Measurements from ENCODE around the gene UBE2E1. TPM values are rescaled to one million over a fixed set of nuclear protein-coding genes. Genes with fewer than 3 reads are reported as not detected.

Gene UBE2E1
- total RNA-seq, 6 experiments from 2014 or later: 75.6 to 93.8 (median 84.2) TPM

DNA sequence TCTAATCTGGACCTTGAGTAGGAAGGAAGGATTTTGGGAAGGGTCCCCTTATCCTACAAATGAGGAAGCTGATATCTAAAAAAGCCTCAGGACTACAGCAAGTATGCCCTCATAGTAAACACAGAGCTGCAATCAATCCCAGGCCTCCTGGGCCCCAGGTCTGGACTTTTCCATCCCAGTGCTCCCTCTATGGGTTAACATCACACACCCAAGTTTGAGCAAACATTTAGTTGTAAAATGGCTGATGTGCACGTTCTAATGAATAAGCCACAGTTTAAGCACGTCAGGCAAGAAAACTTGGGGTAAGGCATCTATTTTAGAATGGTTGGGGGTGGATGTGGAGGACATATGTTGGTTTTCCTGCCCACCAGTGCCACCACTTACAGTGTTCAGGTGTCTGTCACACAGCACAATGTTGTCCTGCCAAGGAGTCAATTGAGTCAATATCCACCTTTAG is 44.3 kb upstream of the UBE2E1 start:
- Mint-ChIP-seq H3K27ac (no peak overlapping the region), H3K4me3 (no peak overlapping the region), H3K36me3 (ENCODE audit: low read depth) (no peaks in the 10 kb centered on the region), H3K27me3 (ENCODE audit: insufficient read depth) (peaks cover 2% of the 10 kb centered on the region), H3K9me3 (no peaks in the 10 kb centered on the region), H3K4me1 (ENCODE audit: low read depth) (peaks cover 17% of the 10 kb centered on the region)
- DNase-seq: peak; percentile 44
- TF ChIP-seq, protein P1, sequence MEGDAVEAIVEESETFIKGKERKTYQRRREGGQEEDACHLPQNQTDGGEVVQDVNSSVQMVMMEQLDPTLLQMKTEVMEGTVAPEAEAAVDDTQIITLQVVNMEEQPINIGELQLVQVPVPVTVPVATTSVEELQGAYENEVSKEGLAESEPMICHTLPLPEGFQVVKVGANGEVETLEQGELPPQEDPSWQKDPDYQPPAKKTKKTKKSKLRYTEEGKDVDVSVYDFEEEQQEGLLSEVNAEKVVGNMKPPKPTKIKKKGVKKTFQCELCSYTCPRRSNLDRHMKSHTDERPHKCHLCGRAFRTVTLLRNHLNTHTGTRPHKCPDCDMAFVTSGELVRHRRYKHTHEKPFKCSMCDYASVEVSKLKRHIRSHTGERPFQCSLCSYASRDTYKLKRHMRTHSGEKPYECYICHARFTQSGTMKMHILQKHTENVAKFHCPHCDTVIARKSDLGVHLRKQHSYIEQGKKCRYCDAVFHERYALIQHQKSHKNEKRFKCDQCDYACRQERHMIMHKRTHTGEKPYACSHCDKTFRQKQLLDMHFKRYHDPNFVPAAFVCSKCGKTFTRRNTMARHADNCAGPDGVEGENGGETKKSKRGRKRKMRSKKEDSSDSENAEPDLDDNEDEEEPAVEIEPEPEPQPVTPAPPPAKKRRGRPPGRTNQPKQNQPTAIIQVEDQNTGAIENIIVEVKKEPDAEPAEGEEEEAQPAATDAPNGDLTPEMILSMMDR (IDR thresholded peaks at IDR 0.05): peak; percentile 71

DNA sequence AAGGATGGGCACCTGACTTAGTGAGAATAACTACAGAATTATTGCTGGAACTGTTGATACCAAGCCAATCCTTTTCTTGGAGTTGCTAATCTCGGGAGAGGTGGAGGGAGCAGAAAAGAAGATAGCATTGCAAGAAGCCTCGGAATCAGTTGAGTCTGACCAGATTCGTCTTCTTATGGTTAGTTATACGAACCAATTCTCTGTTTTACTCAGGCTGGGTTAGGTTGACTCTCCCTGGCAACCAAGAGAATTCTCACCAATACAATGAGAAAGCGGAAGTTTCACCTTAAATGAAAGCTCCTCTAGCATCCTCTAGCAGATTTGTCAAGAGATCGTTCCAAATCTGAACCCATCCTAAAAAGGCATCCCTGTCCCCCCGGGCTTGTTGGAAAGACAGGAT is 43.5 kb upstream of the UBE2E1 start:
- Mint-ChIP-seq H3K9me3 (no peaks in the 10 kb centered on the region), H3K27ac (no peak overlapping the region), H3K4me3 (peak overlapping the region; percentile 80; the same call in 1 of the 2 replicates), H3K27me3 (ENCODE audit: insufficient read depth) (peaks cover 2% of the 10 kb centered on the region), H3K4me1 (ENCODE audit: low read depth) (peaks cover 17% of the 10 kb centered on the region), H3K36me3 (ENCODE audit: low read depth) (no peaks in the 10 kb centered on the region)
- TF ChIP-seq, protein P1 (IDR thresholded peaks at IDR 0.05): no peak
- no peak for DNase-seq

DNA sequence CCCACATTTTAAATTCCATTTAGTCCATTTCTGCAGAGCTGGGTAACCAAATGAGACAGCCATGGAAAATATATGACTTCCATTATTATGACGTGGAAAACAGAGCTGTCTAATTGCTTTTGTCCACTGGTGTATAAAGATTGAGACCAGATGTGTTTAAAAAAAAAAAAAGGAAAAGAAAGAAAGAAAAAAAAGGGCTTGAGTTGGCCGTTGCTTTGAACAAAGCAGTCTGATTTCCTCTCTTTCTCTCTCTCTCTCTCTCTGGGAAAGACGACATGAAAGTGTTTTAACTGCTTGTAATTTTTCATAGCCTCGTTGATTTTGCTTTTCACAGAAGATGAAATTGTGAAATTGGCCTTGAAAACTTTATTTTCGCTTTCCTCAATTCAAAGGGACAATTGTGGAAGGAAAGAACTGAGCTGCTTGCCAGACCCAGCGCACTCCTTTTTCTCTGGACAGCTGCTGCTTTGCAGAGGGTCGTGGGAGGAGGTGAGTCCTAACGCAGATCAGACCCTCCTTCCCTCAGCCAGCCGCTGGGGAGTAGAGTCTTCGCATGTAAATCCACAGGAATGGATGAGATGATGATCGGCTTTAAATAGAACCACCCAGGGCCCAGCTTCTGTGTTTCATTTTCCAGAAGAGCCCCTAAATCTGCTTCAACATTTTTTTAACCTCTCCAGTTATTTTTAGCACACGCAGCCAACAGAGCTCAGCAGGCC is 42.8 kb upstream of the UBE2E1 start:
- TF ChIP-seq, protein P1 (IDR thresholded peaks at IDR 0.05): no peak
- Mint-ChIP-seq H3K36me3 (ENCODE audit: low read depth) (no peaks in the 10 kb centered on the region), H3K27me3 (ENCODE audit: insufficient read depth) (peaks cover 2% of the 10 kb centered on the region), H3K4me3 (peak overlapping the region; percentile 80), H3K9me3 (no peaks in the 10 kb centered on the region), H3K4me1 (ENCODE audit: low read depth) (peaks cover 17% of the 10 kb centered on the region), H3K27ac (peak overlapping the region; percentile 49)
- DNase-seq: no peak

DNA sequence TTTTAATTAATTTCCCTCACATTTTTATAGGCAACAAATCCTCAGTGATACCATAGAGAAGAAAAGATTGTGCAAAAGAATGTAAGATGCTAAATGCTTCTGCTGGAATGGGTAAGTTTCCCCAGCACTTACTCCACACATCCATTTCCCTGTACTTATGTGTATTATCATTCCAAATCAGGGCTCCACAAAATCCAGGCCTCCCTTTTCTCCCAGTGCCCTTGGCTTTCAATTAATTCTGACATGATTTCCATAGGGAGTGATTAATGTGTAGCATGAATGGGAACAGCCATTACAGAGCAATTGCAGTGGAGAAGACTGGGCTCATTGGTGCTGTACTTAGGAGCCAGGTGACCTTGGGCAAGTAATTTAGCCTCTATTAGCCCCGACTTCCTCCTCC is 41.3 kb upstream of the UBE2E1 start:
- no peak overlapping the region for H3K27ac Mint-ChIP-seq
- TF ChIP-seq, protein P1 (IDR thresholded peaks at IDR 0.05): no peak
- no peak for DNase-seq
- no peaks in the 10 kb centered on the region for H3K36me3 Mint-ChIP-seq (ENCODE audit: low read depth)
- peaks cover 2% of the 10 kb centered on the region for H3K27me3 Mint-ChIP-seq (ENCODE audit: insufficient read depth)
- no peak overlapping the region for H3K4me3 Mint-ChIP-seq
- no peaks in the 10 kb centered on the region for H3K9me3 Mint-ChIP-seq
- H3K4me1 Mint-ChIP-seq (ENCODE audit: low read depth): peaks cover 17% of the 10 kb centered on the region

DNA sequence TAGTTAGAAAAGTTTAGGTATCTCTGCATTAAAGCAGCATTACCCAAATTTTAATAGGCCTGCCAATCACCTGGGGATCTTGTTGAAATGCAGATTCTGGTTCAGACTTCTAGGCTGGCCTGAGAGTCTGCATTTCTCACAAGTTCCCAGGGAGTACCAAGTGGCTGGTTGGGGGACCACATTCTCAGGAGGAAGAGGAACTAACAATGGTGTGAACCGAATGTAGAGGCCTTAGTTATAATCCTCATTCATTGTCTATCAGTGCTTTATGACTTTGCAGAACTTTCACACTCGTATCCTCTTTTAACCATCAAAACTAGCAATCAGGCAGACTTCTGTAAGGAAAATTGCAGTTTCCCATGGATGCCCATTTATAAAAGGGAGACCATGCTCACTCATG is 38.2 kb upstream of the UBE2E1 start:
- Mint-ChIP-seq H3K27ac (no peak overlapping the region), H3K9me3 (no peaks in the 10 kb centered on the region), H3K36me3 (ENCODE audit: low read depth) (no peaks in the 10 kb centered on the region), H3K4me3 (no peak overlapping the region), H3K27me3 (ENCODE audit: insufficient read depth) (no peaks in the 10 kb centered on the region; the same call in 1 of the 2 replicates), H3K4me1 (ENCODE audit: low read depth) (peaks cover 9% of the 10 kb centered on the region)
- TF ChIP-seq, protein P1 (IDR thresholded peaks at IDR 0.05): no peak
- no peak for DNase-seq
